Naive B cell (primary cell): ENCODE results near the gene PRDM15. TPM values are rescaled to one million over a fixed set of nuclear protein-coding genes. Genes with fewer than 3 reads are reported as not detected.

Experiments
- ATAC-seq, 2 donors: fragments of 150-1000 bp; cut with Tn5 transposase; 2 replicates each; pipeline ENCODE4 v1.10.0; 2021; ENCODE audit warnings: low read depth in 2 of 2, mild to moderate bottlenecking in 2 of 2, moderate library complexity in 2 of 2
- DNase-seq: peaks from one replicate; pipeline ENCODE4 v3.0.0; 2022
- H3K27ac Mint-ChIP-seq, 6 donors: one replicate each; pipeline ENCODE4 v1.8.0; 2020 to 2022; ENCODE audit warnings: mild to moderate bottlenecking in 6 of 6, mixed read lengths in 6 of 6, moderate library complexity in 5 of 6, inconsistent platforms in 2 of 6
- H3K27me3 Mint-ChIP-seq, 3 donors: one replicate each; pipeline ENCODE4 v1.8.0; 2021 to 2022; ENCODE audit warnings: mixed read lengths in 3 of 3, mild to moderate bottlenecking in 1 of 3
- H3K36me3 Mint-ChIP-seq, 2 donors: one replicate each; pipeline ENCODE4 v1.8.0; 2020 to 2022; ENCODE audit warnings: mixed read lengths in 2 of 2, inconsistent platforms in 1 of 2, mild to moderate bottlenecking in 1 of 2
- H3K4me1 Mint-ChIP-seq, 3 donors: one replicate each; pipeline ENCODE4 v1.8.0; 2020 to 2022; ENCODE audit warnings: mixed read lengths in 3 of 3, inconsistent platforms in 1 of 3, mild to moderate bottlenecking in 1 of 3, moderate library complexity in 1 of 3
- H3K4me3 Mint-ChIP-seq, 8 donors: one replicate each; pipeline ENCODE4 v1.8.0; 2020 to 2022; ENCODE audit warnings: mild to moderate bottlenecking in 8 of 8, mixed read lengths in 8 of 8, moderate library complexity in 8 of 8, inconsistent platforms in 2 of 8
- H3K9me3 Mint-ChIP-seq, 7 donors: one replicate each; pipeline ENCODE4 v1.8.0; 2020 to 2022; ENCODE audit warnings: mixed read lengths in 7 of 7, mild to moderate bottlenecking in 5 of 7, inconsistent platforms in 2 of 7, moderate library complexity in 1 of 7
- polyA plus RNA-seq, 6 donors: library from polyadenylated mRNA; unstranded; fragments of 300-500 nt; fragmentation: Illumina TruSeq; gene quantifications; one replicate each; pipeline ENCODE4 v1.2.3, GENCODE V29; 2021; ENCODE audit warnings: low read depth in 6 of 6

The PRDM15 gene
- polyA plus RNA-seq, 6 donors from 2014 or later: 0.91 to 3.7 (median 1.4) TPM; not detected in 1

DNA sequence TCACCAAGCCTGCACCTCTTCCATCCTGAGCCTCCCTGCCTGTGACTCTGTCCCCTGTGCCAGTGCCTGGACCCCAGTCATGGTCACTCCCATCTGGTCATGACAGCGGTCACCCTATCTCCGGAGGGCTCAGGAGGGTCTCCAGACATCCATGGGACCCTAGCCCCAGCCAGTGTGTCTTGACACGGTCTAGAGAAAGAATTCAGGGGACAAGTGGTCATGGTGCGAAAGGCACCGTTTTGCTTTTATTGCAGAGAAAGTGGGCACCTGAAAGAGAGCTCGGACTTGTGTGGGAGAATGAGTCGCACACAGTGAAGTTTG, 107.6 kb downstream of the PRDM15 start:
- no peak overlapping the region for H3K27ac Mint-ChIP-seq

DNA sequence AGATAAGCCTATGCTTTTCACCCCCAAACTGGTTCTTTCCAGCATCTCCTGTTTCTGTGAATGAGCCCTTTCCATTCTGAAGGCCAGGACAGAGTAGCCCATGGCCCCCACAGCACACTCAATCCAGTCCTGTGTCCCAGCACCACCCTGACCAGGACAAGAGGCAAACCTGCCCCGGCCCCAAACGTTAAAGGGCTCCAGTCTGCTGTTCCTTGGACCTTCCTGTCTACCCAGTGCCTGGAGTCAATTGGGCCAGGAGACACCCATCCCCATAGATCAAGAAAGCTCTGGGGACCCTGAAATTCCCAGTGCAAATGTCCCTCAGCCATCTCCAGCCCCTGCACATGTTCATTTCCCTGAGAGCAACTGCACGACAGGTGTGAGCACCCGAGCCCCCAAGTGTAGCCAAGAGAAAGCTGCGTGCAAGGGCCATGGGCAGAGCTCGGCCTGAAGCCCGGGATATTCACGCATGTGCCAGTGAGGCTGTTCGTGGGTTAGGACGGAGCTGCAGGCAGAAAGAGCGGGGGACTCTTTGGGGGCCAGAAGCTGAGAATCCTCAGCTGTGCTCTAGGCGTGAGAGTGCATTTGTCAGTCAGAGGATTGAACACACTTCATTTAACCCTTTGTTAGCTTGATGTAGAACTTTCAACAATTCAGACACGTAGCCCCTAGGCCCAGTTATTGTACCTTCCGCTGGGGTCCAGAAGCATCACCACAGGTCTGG, 108.1 kb downstream of the PRDM15 start:
- DNase-seq: no peak
- peaks cover 71 to 90% (median 89%) of the 10 kb centered on the region in 3 donors for H3K27me3 Mint-ChIP-seq
- no peak for ATAC-seq
- H3K4me1 Mint-ChIP-seq: peaks cover 22 to 40% (median 24%) of the 10 kb centered on the region in 3 donors
- H3K27ac Mint-ChIP-seq: no peak overlapping the region
- H3K4me3 Mint-ChIP-seq: no peak overlapping the region
- peaks cover 0 to 6% (median 4%) of the 10 kb centered on the region in 7 donors for H3K9me3 Mint-ChIP-seq
- H3K36me3 Mint-ChIP-seq: peaks cover 8 to 9% of the 10 kb centered on the region in 2 donors

More for the DNA sequence above, 107.6 kb downstream of the PRDM15 start:
- DNase-seq: no peak
- Mint-ChIP-seq H3K4me3 (no peak overlapping the region), H3K27me3 (peaks cover 71 to 95% (median 93%) of the 10 kb centered on the region in 3 donors), H3K9me3 (peaks cover 0 to 6% (median 4%) of the 10 kb centered on the region in 7 donors), H3K4me1 (peaks cover 22 to 40% (median 24%) of the 10 kb centered on the region in 3 donors), H3K36me3 (peaks cover 8 to 9% of the 10 kb centered on the region in 2 donors)
- no peak for ATAC-seq

DNA sequence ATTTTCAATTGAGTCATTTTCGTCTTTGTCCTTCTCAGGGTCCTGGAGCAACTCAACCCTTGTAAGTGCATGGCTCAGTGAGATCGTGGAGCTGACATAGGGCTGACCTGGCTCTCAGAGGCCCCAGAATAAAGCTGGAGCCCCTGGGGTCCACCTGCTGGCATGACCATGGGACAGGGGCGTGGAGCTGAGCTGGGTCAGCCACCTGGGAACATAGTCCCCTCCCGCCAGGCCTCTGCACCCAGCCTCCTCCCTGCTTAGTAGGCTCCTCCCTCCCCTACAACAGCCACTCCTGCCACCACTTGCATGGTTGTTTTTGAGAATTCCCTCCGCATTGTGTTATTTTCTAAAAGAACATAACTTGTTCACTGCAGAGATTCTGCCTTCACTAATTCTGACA, 109.2 kb downstream of the PRDM15 start:
- no peak for ATAC-seq
- Mint-ChIP-seq H3K9me3 (peaks cover 0 to 8% (median 5%) of the 10 kb centered on the region in 7 donors), H3K4me1 (peaks cover 24 to 40% (median 29%) of the 10 kb centered on the region in 3 donors), H3K27me3 (peaks cover 72 to 88% (median 87%) of the 10 kb centered on the region in 3 donors), H3K36me3 (peaks cover 8 to 9% of the 10 kb centered on the region in 2 donors), H3K27ac (no peak overlapping the region), H3K4me3 (peak overlapping the region in 7 of 8 donors; percentile 25 to 89 (median 36))
- DNase-seq: no peak

DNA sequence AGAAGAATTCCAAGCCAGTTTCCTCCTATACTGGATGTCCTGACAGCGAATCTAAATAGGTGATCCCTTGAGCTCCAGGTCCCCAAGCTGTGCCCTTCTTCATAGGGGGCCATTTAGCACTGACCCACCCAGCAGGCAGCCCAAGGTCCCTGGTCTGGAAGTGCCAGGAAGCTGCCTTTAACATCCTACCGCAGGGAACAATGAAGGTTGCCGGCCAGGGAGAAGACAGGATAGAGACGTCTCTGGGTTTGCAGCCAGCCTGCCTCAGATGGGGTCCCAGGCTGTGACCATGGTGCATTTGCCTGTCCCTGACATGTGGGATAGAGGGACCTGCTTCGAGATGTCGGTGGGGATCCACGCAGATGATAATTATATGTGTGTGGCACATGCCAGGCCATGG, 109.6 kb downstream of the PRDM15 start:
- peaks cover 0 to 8% (median 5%) of the 10 kb centered on the region in 7 donors for H3K9me3 Mint-ChIP-seq
- H3K27ac Mint-ChIP-seq: no peak overlapping the region
- peak overlapping the region in 6 of 8 donors; percentile 66 to 89 (median 78) for H3K4me3 Mint-ChIP-seq
- ATAC-seq (no peak), DNase-seq (no peak)
- peaks cover 24 to 40% (median 29%) of the 10 kb centered on the region in 3 donors for H3K4me1 Mint-ChIP-seq
- peaks cover 8 to 9% of the 10 kb centered on the region in 2 donors for H3K36me3 Mint-ChIP-seq
- peaks cover 72 to 88% (median 87%) of the 10 kb centered on the region in 3 donors for H3K27me3 Mint-ChIP-seq

DNA sequence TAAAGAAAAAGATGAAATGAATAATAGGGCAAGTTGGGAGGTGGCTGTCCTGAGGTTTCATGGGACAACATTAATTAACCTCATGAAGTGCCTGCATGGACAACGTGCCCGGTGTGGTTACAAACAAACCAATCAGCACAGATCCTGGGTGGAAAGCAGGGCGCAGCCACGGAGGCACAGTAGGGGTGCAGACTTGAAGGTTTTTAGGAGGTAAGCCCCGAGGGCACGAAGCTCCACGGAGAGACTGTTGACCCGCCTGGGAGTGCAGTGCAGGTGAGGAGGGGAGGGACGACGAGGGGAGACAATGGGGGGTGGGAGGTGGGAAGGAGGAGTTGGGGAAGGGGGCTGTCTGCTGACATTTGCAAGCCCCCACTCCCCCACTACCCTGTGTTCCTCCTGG, 110.0 kb downstream of the PRDM15 start:
- Mint-ChIP-seq H3K9me3 (peaks cover 0 to 8% (median 5%) of the 10 kb centered on the region in 7 donors), H3K4me3 (peak overlapping the region; percentile 66 to 89 (median 80)), H3K27ac (peak overlapping the region in 1 of 6 donors; percentile 42), H3K27me3 (peaks cover 72 to 88% (median 87%) of the 10 kb centered on the region in 3 donors), H3K36me3 (peaks cover 8 to 9% of the 10 kb centered on the region in 2 donors), H3K4me1 (peaks cover 24 to 40% (median 29%) of the 10 kb centered on the region in 3 donors)
- no peak for ATAC-seq
- DNase-seq: no peak

DNA sequence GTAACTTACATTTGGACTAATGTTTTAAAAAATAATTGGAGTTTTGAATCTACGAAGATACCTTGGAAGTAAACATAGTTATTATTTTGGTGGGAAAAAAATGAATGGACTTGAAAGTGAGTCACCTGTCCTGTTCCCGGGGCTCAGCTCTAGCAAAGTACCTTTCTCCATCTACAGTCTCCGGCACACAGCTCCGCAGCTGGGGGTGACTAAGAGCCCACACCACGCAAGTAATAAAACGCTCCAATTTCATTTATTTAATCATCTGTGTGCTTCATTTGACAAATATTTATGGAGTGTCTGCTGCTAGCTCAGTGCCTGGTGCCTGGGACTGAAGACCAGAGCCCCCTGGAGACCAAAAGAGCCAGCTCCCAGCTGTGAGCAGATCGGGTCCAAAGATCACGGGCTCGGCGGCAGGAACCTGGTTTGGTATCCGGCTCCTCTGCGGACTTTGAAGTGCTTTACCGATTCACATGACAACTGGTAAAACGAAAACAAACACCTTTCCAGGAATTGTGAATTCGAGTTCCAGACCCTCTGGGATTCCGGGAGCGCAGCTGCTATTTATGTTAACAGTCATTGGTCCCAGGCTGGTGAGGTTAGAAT, 110.6 kb downstream of the PRDM15 start:
- peaks cover 0 to 8% (median 5%) of the 10 kb centered on the region in 7 donors for H3K9me3 Mint-ChIP-seq
- DNase-seq (no peak), ATAC-seq (peak; percentile 19 to 43)
- H3K36me3 Mint-ChIP-seq: peaks cover 8 to 9% of the 10 kb centered on the region in 2 donors
- H3K27ac Mint-ChIP-seq: peak overlapping the region in 1 of 6 donors; percentile 42
- peak overlapping the region; percentile 66 to 89 (median 80) for H3K4me3 Mint-ChIP-seq
- H3K27me3 Mint-ChIP-seq: peaks cover 71 to 91% (median 87%) of the 10 kb centered on the region in 3 donors
- H3K4me1 Mint-ChIP-seq: peaks cover 24 to 40% (median 29%) of the 10 kb centered on the region in 3 donors

DNA sequence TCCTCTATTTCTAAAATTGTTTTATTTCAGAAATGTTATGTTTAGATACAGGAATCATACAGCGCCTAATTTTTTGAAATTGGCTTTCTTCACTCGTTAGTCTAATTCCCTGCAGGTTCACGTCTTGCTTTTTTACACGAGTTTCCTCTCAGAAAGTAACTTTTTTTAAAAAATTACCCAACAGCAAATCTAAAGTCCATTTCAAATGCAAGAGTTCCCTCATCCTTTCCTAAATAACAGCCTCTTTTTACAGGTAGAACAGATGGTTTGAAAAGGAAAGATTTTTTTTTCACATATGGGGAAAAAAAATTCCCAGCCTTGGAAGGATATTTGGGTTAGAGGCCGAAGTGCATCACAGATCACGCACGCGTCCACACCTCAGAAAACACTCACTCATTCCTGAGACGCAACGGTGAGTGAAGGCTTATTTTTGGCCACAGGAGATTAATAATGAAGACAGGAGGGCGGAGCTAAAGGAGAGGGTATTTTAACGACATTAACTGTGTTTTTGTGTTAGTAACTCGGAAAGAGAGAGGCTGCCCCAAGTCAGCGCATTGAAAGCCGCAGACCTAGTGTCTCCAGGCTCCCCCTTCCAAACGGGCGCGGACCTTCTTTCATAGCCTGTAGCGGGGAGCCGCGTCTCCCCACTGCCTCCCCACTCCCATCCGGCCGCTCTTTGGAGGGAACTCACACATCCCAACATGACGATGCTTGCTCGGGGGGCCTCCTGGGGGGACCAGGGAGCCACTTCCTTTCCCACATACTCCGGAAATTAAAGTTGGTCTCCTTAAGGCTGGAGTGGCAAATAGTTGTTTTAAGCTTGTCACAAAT, 111.3 kb downstream of the PRDM15 start:
- peak in 1 of 2 donors; percentile 18 for ATAC-seq
- Mint-ChIP-seq H3K36me3 (peaks cover 8 to 9% of the 10 kb centered on the region in 2 donors), H3K9me3 (peaks cover 0 to 8% (median 5%) of the 10 kb centered on the region in 7 donors), H3K27ac (peak overlapping the region in 4 of 6 donors; percentile 19 to 91 (median 48)), H3K27me3 (peaks cover 72 to 91% (median 87%) of the 10 kb centered on the region in 3 donors), H3K4me3 (peak overlapping the region; percentile 66 to 89 (median 84)), H3K4me1 (peaks cover 24 to 40% (median 29%) of the 10 kb centered on the region in 3 donors)
- DNase-seq: no peak

DNA sequence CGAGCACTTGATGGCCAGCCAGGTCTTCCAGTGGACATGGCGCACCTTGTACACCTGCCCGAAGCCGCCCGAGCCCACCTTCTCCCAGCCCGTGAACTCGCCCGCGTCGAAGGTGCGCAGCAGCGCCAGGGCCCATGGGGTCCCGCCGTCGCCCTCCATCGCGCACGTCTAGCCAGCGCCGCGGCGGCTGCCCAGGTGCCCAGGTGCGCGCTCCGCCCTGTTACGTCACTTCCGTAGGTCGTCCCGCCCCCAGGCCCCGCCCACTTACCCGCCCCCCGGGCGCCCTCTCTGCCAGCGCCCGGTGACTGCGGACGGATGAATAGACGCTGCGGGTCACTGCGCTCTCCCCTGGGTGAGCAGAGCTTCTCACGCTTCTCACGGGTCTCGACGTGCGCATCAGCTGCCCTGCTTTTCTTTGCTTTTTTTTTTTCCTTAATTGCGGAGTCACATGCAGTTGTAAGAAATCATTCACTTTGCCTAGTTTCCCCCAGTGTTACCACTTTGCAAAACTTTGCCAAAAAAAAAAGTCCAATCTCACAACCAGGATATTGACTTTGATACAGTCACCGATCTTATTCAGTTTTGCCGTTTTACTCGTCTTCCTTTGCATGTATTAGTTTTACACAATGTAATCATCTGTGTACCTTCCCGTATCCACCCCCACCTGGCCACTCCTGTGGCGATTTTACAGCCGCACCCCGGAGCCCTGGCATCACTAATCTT, 112.1 kb downstream of the PRDM15 start, which contains the start of gene RIPK4:
TSS of gene RIPK4 (minus strand) at position 170 of the 723 bp plus-strand sequence. CDS start at position 159, 11 bp downstream.
- peak within 1 kb of the TSS; percentile 66 to 89 (median 84) for H3K4me3 Mint-ChIP-seq
- DNase-seq (no peak), ATAC-seq (peak; percentile 61 to 72)
- H3K27ac Mint-ChIP-seq: peak within 1 kb of the TSS in 5 of 6 donors; percentile 19 to 91 (median 57)
- H3K27me3 Mint-ChIP-seq: peaks cover 74 to 91% (median 87%) of the 10 kb centered on the region in 3 donors
- H3K36me3 Mint-ChIP-seq: peaks cover 8 to 9% of the 10 kb centered on the region in 2 donors
- peaks cover 0 to 8% (median 5%) of the 10 kb centered on the region in 7 donors for H3K9me3 Mint-ChIP-seq
- peaks cover 28 to 45% (median 34%) of the 10 kb centered on the region in 3 donors for H3K4me1 Mint-ChIP-seq

DNA sequence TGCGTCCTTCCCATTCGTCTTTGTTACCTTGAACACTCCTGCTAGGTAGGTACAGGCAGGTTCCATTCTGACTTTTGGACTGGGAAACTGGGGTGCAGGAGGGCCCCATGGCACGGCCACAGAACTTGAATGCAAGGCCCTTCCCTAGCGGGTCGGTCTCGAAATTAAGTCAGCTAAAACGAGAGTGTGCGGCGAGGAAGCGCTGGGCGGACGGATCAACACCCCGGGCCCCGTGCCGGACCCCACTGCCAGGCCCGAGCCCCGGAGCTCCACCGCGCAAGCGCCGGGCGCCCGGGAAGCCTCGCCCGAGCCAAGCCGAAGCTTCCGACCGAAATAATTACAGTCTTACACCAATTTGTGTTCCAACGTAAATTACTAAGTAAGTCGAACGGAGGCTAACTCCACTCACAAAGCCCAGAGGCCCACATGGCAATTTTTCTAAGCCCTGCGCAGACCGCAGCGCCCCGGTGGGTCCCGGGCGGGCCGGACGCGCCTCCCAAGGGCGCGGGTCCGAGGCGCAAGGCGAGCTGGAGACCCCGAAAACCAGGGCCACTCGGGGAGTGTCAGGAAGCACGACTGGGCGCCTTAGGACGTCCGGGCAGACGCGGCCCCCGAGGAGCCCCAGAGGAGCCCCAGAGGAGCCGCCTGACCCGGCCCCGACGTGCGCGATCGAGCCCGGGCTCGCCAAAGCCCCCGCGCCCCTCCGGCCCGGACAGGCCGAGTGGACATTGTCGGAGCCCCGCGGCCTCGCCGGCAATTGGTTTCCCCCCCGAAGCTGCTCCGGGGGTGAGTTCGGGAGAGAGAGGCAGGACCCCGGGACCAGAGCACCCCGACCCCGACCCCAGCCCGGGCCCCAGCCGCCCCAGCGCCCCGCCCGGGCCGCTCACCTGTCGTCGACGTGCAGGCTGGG, 112.9 kb downstream of the PRDM15 start:
- no peak overlapping the region for H3K27ac Mint-ChIP-seq
- peaks cover 8 to 9% of the 10 kb centered on the region in 2 donors for H3K36me3 Mint-ChIP-seq
- DNase-seq: no peak
- peaks cover 80 to 91% (median 87%) of the 10 kb centered on the region in 3 donors for H3K27me3 Mint-ChIP-seq
- H3K4me3 Mint-ChIP-seq: peak overlapping the region in 5 of 8 donors; percentile 25 to 74 (median 33)
- ATAC-seq: no peak
- peaks cover 30 to 53% (median 41%) of the 10 kb centered on the region in 3 donors for H3K4me1 Mint-ChIP-seq
- H3K9me3 Mint-ChIP-seq: peaks cover 0 to 8% (median 5%) of the 10 kb centered on the region in 7 donors

DNA sequence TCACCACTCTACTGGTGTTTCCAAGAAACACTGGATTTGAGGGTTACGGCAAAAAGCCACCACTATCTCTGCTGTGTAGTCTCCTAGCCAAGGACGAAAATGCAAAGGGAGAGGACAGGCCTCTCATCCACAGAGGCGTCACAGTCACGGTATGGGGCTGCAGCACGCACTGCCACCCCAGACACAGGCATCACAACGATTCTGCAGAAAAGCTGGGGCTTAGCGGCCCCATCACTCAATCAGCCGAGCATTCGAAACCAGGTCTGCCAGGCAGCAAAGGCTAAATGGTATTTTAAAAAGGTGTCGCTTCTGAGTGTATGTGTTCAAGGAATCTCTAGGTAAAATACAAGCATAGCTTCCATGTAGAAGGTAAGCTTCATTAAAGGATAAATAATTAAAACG, 113.7 kb downstream of the PRDM15 start:
- peaks cover 79 to 91% (median 87%) of the 10 kb centered on the region in 3 donors for H3K27me3 Mint-ChIP-seq
- H3K36me3 Mint-ChIP-seq: peaks cover 8 to 9% of the 10 kb centered on the region in 2 donors
- H3K4me3 Mint-ChIP-seq: peak overlapping the region in 4 of 8 donors; percentile 9 to 66 (median 28)
- no peak overlapping the region for H3K27ac Mint-ChIP-seq
- no peak for DNase-seq
- ATAC-seq: no peak
- peaks cover 0 to 8% (median 5%) of the 10 kb centered on the region in 7 donors for H3K9me3 Mint-ChIP-seq
- H3K4me1 Mint-ChIP-seq: peaks cover 38 to 58% (median 47%) of the 10 kb centered on the region in 3 donors
